ENCODE data around the gene MRPL10.
"Not testable (repeated sequence)": the region's sequence is repeated elsewhere in the genome, so short reads cannot be mapped to it uniquely, and the experiment has no call there.

MRPL10 gene

DNA sequence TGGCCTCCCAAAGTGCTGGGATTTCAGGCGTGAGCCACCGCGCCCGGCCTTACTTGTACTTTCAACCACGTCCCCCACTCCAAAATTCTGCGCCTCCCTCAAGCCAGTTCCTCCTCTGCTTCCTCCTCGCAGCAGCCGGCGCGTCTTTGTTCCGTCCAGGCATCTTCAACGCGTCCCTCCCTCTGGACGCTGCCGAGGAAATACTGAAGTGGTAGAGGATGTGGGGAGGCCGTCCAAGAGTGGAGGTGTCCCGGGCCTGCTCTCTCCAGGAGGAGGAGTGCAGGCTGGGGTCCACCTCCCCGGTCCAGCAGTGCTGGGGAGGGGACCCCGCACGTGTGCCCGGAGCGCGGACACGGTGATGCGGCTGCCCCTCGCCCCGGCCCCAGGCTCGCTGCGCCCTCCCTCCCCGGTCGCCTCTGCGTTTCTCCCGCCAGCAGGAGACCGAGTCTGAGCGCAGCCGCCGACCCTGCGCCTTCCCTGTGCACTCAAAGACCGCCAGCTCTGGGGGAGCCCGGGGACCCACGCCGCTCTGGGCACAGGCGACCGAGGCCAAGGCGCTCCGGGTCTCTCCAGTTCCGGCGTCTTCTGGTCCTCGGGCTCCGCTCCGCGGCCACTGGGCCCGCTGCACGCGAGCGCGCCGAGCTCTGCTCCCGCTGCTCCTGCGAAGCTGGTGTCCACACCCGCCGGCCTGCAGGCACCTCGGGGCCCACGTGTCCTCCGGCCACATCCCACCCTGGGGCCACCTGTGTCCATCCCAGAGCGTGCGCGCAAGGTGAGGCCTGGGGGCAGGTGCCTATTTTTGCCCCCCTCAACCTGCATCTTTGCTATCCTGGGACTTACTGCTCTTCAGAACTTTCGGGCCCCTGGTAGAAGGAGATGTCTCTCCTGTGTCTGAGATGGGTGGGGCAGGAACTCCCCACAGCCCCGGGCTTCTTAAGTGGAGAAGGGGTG lies 41.5 kb downstream of the MRPL10 start:
- DNase-seq: no peak

DNA sequence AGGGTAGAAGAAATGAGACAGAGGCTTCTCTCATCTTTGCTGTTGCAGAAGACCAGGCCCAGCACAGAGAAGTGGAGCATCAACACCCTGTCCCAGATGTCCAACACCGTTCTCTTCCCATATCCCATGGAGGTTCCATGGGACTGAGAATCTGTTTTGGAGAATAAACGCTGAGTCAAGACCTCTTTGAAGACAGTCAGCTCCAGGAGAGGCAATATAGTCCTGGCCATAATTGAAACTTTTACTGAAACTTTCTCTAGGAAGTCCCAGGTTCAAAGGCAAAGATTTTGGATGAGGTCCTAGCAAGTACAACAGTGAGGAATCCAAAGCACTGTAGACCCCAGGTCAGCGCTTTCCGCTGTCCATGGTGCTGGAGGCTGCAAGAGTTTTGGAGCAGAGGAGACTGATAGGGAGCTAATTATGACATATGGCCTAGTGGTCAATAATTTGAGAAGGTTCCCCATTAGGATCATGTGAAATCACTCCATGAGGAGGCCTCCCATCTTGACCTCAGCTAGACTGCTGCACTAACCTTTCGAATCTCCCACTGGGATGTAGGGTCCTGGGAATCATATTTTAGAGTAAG lies 45.7 kb downstream of the MRPL10 start:
- DNase-seq: no peak

DNA sequence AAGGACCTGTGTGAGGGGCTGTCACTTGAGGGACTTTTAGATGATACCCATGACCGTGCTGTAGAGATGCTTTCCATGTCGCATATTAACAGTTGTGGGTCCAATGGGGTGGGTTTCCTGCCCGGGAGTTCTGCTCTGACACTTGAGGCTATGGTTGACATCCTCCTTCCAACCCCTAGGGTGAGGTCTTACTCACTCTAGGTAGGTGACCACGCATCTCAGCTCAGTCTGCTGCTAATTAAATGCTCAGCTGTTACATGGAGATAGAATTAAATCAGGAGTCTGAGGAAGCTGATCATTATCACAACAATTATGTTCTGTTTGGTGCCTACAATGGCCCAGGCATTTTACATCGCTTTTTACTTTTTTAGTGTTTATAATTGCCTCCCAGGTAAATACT lies 49.9 kb downstream of the MRPL10 start:
- DNase-seq: no peak

DNA sequence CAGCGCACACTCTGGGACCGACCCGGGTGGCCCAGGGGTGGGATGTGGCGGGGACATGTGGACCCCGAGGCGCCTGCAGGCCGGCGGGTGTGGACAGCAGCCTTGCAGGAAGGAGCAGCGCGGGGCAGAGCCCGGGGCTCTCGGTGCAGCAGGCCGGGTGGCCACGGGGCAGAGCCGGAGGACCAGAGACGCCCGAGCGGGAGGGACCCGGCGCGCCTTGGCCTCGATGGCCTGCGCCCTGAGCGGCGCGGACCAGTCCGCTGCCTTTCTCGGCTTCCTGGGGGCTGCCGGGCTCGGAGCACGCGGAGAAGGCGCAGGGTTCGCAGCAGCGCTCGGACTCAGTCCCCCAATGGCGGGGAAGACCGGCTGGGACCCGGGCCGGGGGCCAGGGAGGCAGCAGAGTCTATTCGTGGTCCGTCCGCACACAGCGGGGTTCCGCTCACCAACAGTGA lies 53.1 kb downstream of the MRPL10 start:
- no peak for DNase-seq

DNA sequence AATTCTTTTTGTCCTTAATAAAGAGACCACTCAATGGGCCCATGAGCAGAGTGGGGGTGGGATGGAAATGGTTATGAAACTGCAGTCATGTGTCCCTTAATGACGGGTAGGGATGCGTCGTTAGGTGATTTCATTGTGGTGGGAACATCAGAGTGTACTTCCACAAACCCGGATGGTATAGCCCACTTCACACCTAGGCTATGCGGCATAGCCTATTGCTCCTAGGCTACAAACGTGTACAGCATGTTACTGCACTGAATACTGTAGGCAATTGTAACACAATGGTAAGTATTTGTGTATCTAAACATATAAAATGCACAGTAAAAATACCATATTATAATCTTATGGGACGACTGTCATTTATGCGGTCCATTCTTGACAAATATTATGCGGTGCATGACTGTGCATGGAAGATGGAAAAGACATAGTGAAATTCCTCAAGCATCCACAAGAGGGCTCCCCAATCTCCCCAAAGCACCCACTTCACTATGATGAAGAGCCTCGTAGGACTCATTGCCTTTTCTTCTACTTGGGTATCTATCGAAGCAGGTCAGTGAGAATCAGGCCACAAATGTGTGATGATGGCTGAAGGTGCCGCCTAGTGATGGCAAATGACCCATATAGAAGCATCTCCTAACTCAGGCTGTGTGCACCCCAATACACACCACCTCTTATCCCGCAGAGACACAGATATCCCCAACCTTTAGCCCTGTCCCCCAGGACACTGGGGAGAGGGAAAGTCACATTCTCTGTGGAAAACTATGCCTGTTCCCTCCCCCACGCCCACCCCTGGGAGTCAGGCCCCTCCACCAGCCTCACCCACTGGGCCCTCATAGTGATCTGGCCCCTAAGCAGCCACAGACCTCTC lies 54.8 kb downstream of the MRPL10 start:
- DNase-seq: no peak

DNA sequence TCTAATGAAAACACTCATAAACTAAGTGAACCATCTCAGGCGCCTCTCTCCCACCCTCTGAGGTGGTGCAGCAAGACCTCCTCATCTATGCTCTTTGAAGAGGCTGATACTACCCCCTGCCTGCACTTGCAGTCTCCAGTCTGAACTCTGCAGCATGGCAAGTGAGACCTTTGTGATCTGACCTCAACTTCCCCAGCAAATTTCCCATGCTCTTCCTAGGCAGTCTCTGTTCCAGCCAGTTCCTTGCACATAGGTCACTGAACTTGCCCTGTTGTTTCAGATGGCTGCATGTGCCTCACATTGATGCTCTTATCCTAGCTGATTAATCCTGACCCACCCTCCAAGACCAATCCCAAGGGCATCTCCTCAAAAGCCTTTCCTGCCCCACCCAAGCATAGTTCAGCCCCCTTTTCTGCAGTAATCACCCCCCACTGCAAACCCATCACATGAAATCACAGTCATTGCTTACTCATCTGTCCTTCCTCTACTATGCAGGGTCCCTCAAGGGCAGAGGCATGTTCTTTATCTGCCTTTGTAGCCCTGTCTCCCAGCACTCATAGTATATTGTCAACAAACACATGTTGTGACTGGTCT lies 56.3 kb downstream of the MRPL10 start:
- no peak for DNase-seq

DNA sequence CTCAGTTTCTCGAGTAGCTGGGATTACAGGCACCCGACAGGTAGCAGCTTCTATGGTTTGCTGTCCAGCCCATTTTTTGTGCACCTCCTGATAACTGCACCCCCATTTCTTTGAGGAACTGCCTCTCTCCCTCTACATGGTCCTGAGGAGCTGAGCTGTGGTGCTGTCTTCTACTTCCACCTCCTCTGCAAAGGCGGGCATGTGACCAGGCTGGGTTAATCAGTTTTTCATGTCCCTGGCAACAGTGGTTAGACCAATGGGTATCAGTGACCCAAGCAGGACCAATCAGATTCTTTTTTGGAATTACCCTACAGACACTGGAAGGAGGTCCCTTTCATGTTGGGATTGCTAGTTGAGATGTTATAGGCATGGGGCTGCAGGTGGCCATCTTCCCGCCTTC lies 57.0 kb downstream of the MRPL10 start:
- no peak for DNase-seq

DNA sequence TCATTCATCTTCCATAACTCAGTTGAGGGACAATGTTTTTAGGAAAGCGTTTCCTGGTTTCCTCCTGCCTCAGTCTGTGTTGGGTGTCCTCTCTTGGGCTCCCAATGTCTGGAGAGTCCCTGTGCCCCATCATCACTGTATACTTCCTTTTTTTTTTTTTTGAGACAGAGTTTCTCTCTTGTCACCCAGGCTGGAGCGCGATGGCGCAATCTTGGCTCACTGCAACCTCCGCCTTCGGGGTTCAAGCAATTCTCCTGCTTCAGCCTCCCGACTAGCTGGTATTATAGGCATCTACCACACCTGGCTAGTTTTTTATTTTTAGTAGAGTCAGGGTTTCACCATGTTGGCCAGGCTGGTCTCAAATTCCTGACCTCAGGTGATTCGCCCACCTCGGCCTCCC lies 57.7 kb downstream of the MRPL10 start:
- not testable (repeated sequence) for DNase-seq
